Body of pancreas (tissue), 4 donors: Measurements from ENCODE around the gene DRC3.

ENCODE experiments used
- POLR2A ChIP-seq, 3 donors: fragments of 450-650 bp; IDR thresholded peaks; one replicate each; pipeline ENCODE4 v1.6.1; 2016; ENCODE audit warnings: antibody characterized with exemption in 3 of 3, mild to moderate bottlenecking in 2 of 3
- TF ChIP-seq, protein P1 (sequence below), 7 experiments: fragments of 450-650 bp in 4 of 7; fragments of 200-600 bp in 3 of 7; sonication (generic) in 3 of 7; IDR thresholded peaks; one replicate each; pipeline ENCODE4 v1.5.1; 2016 to 2019; ENCODE audit warnings: antibody characterized with exemption in 7 of 7

- TF ChIP-seq, protein P1, sequence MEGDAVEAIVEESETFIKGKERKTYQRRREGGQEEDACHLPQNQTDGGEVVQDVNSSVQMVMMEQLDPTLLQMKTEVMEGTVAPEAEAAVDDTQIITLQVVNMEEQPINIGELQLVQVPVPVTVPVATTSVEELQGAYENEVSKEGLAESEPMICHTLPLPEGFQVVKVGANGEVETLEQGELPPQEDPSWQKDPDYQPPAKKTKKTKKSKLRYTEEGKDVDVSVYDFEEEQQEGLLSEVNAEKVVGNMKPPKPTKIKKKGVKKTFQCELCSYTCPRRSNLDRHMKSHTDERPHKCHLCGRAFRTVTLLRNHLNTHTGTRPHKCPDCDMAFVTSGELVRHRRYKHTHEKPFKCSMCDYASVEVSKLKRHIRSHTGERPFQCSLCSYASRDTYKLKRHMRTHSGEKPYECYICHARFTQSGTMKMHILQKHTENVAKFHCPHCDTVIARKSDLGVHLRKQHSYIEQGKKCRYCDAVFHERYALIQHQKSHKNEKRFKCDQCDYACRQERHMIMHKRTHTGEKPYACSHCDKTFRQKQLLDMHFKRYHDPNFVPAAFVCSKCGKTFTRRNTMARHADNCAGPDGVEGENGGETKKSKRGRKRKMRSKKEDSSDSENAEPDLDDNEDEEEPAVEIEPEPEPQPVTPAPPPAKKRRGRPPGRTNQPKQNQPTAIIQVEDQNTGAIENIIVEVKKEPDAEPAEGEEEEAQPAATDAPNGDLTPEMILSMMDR (IDR thresholded peaks at IDR 0.05) = no peak
- no peak for TF ChIP-seq POLR2A (IDR thresholded peaks at IDR 0.05)
Measured at GRCh38 chr17:17933775-17934174, 38.9 kb upstream of the DRC3 start.
